HL-60 (cell line): ENCODE results near the gene TRIM26.

ENCODE experiments used
- DNase-seq, 2 experiments: peaks; one replicate each; pipeline ENCODE4 v3.0.0-alpha.2; 2010 to 2020; ENCODE audit warnings: low read depth in 1 of 2, low spot score in 1 of 2
- H3K27ac ChIP-seq: fragments of 250-450 bp; sonication (Bioruptor Pico); replicated peaks from 2 replicates; pipeline ENCODE4 v1.5.1; 2020; ENCODE audit warnings: mild to moderate bottlenecking, moderate library complexity
- H3K27me3 ChIP-seq: fragments of 250-450 bp; sonication (Bioruptor Pico); 2 replicates; pipeline ENCODE4 v1.5.1; 2021; ENCODE audit warnings: mild to moderate bottlenecking, moderate library complexity; ENCODE audit not compliant: insufficient read depth, poor library complexity, severe bottlenecking
- H3K4me3 ChIP-seq: replicated peaks from 2 replicates; pipeline ENCODE4 v1.5.1; 2011; ENCODE audit warnings: mild to moderate bottlenecking, control low read depth, low read length; ENCODE audit not compliant: insufficient read depth
- CTCF ChIP-seq: IDR thresholded peaks from one replicate; pipeline ENCODE4 v1.5.1; 2011; ENCODE audit warnings: low read length, control low read depth, inconsistent platforms; ENCODE audit not compliant: insufficient read depth
- GABPA ChIP-seq: IDR thresholded peaks from 2 replicates; pipeline ENCODE4 v1.6.1; 2012; ENCODE audit warnings: low read depth
- POLR2AphosphoS5 ChIP-seq: IDR thresholded peaks from 2 replicates; pipeline ENCODE4 v1.6.1; 2012; ENCODE audit warnings: low read depth
- REST ChIP-seq: IDR thresholded peaks from 2 replicates; pipeline ENCODE4 v1.6.1; 2012; ENCODE audit warnings: low read depth; ENCODE audit not compliant: insufficient replicate concordance
- SPI1 ChIP-seq: IDR thresholded peaks from 2 replicates; pipeline ENCODE4 v1.6.1; 2012; ENCODE audit warnings: low read depth, mild to moderate bottlenecking, borderline replicate concordance

Gene TRIM26

GRCh38 chr6:30211306-30211705, 1.9 kb downstream of the TRIM26 start:
- no peak for DNase-seq
- Histone ChIP-seq H3K27me3 (no peaks in the 10 kb centered on the region), H3K27ac (no peak overlapping the region), H3K4me3 (no peak overlapping the region)
- TF ChIP-seq REST: no peak
- TF ChIP-seq CTCF: no peak
- TF ChIP-seq SPI1: no peak
- no peak for TF ChIP-seq POLR2AphosphoS5
- no peak for TF ChIP-seq GABPA

- H3K4me3 ChIP-seq: no peak overlapping the region
- TF ChIP-seq CTCF: no peak
- no peak for TF ChIP-seq SPI1
- TF ChIP-seq POLR2AphosphoS5: no peak
- no peak for DNase-seq
- no peak overlapping the region for H3K27ac ChIP-seq
- no peaks in the 10 kb centered on the region for H3K27me3 ChIP-seq
Measured at GRCh38 chr6:30207619-30208295, 5.4 kb downstream of the TRIM26 start.

GRCh38 chr6:30206799-30207618, 6.2 kb downstream of the TRIM26 start:
- TF ChIP-seq SPI1: no peak
- no peak for TF ChIP-seq CTCF
- no peak for TF ChIP-seq REST
- no peak for TF ChIP-seq GABPA
- no peak for TF ChIP-seq POLR2AphosphoS5
- no peak overlapping the region for H3K4me3 ChIP-seq
- no peak overlapping the region for H3K27ac ChIP-seq
- H3K27me3 ChIP-seq: no peaks in the 10 kb centered on the region
- DNase-seq: no peak
